D721Med (cell line): ENCODE results near the gene PMPCA.

Source experiments
- DNase-seq: peaks from one replicate; pipeline ENCODE4 v3.0.0; 2011; ENCODE audit warnings: low spot score; ENCODE audit not compliant: insufficient read length
- FAIRE-seq: peaks from 2 replicates; lab custom pipeline; 2011; peaks lifted over from hg19 to GRCh38; lab: Jason Lieb, UNC
- CTCF ChIP-seq: IDR thresholded peaks from 2 replicates; pipeline ENCODE4 v1.5.1; 2012; ENCODE audit warnings: mild to moderate bottlenecking, control low read depth; ENCODE audit not compliant: insufficient read depth; ENCODE audit errors: missing control alignments

PMPCA gene

GRCh38 chr9:136437839-136438547 lies 27.5 kb downstream of the PMPCA start:
- DNase-seq (no peak), FAIRE-seq (no peak)
- no peak for TF ChIP-seq CTCF

GRCh38 chr9:136438548-136439480 lies 28.4 kb downstream of the PMPCA start:
- no peak for TF ChIP-seq CTCF
- FAIRE-seq: no peak
- DNase-seq: no peak

- FAIRE-seq (no peak), DNase-seq (peak; percentile 86)
- peak; percentile 46 for TF ChIP-seq CTCF
These were observed 29.3 kb downstream of the PMPCA start, which contains the start of gene INPP5E for GRCh38 chr9:136439481-136440408. INPP5E (minus strand) TSS chr9:136439845; CDS start chr9:136439419, 426 bp downstream.

GRCh38 chr9:136441191-136441680 lies 30.8 kb downstream of the PMPCA start:
- no peak for DNase-seq
- TF ChIP-seq CTCF: no peak
- FAIRE-seq: no peak

GRCh38 chr9:136441681-136442245 lies 31.3 kb downstream of the PMPCA start:
- FAIRE-seq: no peak

More at GRCh38 chr9:136441681-136442245, 31.3 kb downstream of the PMPCA start:
- no peak for TF ChIP-seq CTCF
- DNase-seq: no peak
